Heart right ventricle (tissue), 16 donors: ENCODE measurements around the gene TDRD3. TPM values are rescaled to one million over a fixed set of nuclear protein-coding genes. Genes with fewer than 3 reads are reported as not detected.

Experiments used
- ATAC-seq, 8 donors: fragments of 200-7000 bp; cut with Tn5 transposase; one replicate each; pipeline ENCODE4 v1.9.1; 2020; ENCODE audit warnings: mild to moderate bottlenecking in 8 of 8, moderate library complexity in 8 of 8, moderate number of reproducible peaks in 1 of 8
- DNase-seq, 2 donors: peaks; one replicate each; pipeline ENCODE4 v3.0.0-alpha.2; 2020
- H3K27ac ChIP-seq, 10 donors: fragments of 200-600 bp; sonication (generic) in 2 of 10; one replicate each; pipeline versions ENCODE4 v1.5.0 to v1.8.0; 2020 to 2022; ENCODE audit warnings: mild to moderate bottlenecking in 3 of 10
- H3K27me3 ChIP-seq, 7 donors: fragments of 200-600 bp; one replicate each; pipeline ENCODE4 v1.8.0; 2021 to 2022; ENCODE audit warnings: mild to moderate bottlenecking in 2 of 7
- H3K36me3 ChIP-seq, 9 donors: fragments of 200-600 bp; sonication (generic) in 1 of 9; one replicate each; pipeline versions ENCODE4 v1.5.0 to v1.8.0; 2020 to 2022; ENCODE audit warnings: mild to moderate bottlenecking in 2 of 9
- H3K4me1 ChIP-seq, 9 donors: fragments of 200-600 bp; sonication (generic) in 1 of 9; one replicate each; pipeline versions ENCODE4 v1.5.0 to v1.8.0; 2020 to 2022; ENCODE audit warnings: mild to moderate bottlenecking in 4 of 9
- H3K4me3 ChIP-seq, 10 donors: fragments of 200-600 bp; sonication (generic) in 2 of 10; one replicate each; pipeline versions ENCODE4 v1.5.0 to v1.8.0; 2020 to 2022; ENCODE audit warnings: mild to moderate bottlenecking in 7 of 10, moderate library complexity in 2 of 10
- H3K9me3 ChIP-seq, 11 donors: fragments of 200-600 bp in 10 of 11; sonication (generic) in 2 of 11; one replicate each; pipeline versions ENCODE4 v1.5.0 to v1.8.0; 2013 to 2022; ENCODE audit warnings: mild to moderate bottlenecking in 2 of 11, control low read depth in 1 of 11, moderate library complexity in 1 of 11
- WGBS, 2 donors: extraction: QIAGEN DNeasy Blood & Tissue Kit; methylation state at CpG; one replicate each; pipeline ENCODE4 v1.1.7; 2013; ENCODE audit warnings: inconsistent platforms in 1 of 2; 5-methylcytosine and 5-hydroxymethylcytosine counted together
- intact Hi-C, 10 donors: fragments of 100-400 bp; cut with DNase I; formaldehyde crosslinking; loops; one replicate each; pipeline versions ENCODE4 v1.11.1 to v1.14.2; 2022
- polyA plus RNA-seq, 2 donors: library from polyadenylated mRNA; stranded (reverse); fragments of 200-250 nt; gene quantifications; one replicate each; pipeline ENCODE4 v1.2.3, GENCODE V29; 2013
- total RNA-seq, 10 donors: library from RNA; stranded (reverse); fragmentation: NEBNext Ultra II Directional in 3 of 10; extraction: Animal tissue kit (Norgen Biotek cat#: 25700) in 3 of 10; gene quantifications; one replicate each; pipeline versions ENCODE4 v1.2.1 to v1.2.4, GENCODE V29; 2021 to 2023
- TF ChIP-seq, protein P1 (sequence below), 9 donors: fragments of 200-600 bp; sonication (generic) in 2 of 9; IDR thresholded peaks; one replicate each; pipeline versions ENCODE4 v1.5.0 to v1.8.0; 2021 to 2022; ENCODE audit warnings: antibody characterized with exemption in 9 of 9, mild to moderate bottlenecking in 5 of 9, moderate library complexity in 1 of 9
- donor health status: Arrhythmogenic right ventricular cardiomyopathy.
- donor health status: ischemic (EF 13 %, LVEDD 7.1; RV severe dilation, severe dysfunction).
- donor health status: healthy with polysubstance abuse.
- donor health status: DM: no; HTN: yes; CAD: no.
- donor health status: DM: no; HTN: no; CAD: no.
- donor health status: ischemic (EF 25% LVEDD 6.9; RV normal size, moderate dysfunction).
- donor health status: ischemic (EF 25% LVEDD 5.7; RV mildly dilated, moderate dysfunction).
- donor health status: healthy.
- donor health status: DM: yes; HTN: yes; CAD: no.
- donor health status: Ischemic cardiomyopathy.
- donor health status: ischemic (EF 35%, LVEDD 5.7; RV mildly dilated, moderate dysfunction).
- donor health status: nonischemic (EF 11% LVEDD 7.7; RV severe dilation, severe dysfunction).
- donor health status: DM: yes; HTN: yes; CAD: no.
- donor health status: PGD.
- donor health status: ischemic (EF 29% LVEDD 5.4; RV normal size, mild dysfunction).
- donor health status: nonischemic (EF 23%, LVEDD 6.1; RV moderate dilation, normal function).

TDRD3 gene
- total and polyA plus RNA-seq, 12 donors: 9.8 to 60.7 (median 47.2) TPM

- DNase-seq (no peak), ATAC-seq (no peak)
- Histone ChIP-seq H3K4me1 (no peaks in the 10 kb centered on the region), H3K27ac (no peak overlapping the region), H3K36me3 (peaks cover 0 to 11% (median 0%) of the 10 kb centered on the region in 9 donors), H3K9me3 (no peaks in the 10 kb centered on the region), H3K4me3 (no peak overlapping the region), H3K27me3 (no peaks in the 10 kb centered on the region)
- intact Hi-C loops: no loop called here
- TF ChIP-seq, protein P1, sequence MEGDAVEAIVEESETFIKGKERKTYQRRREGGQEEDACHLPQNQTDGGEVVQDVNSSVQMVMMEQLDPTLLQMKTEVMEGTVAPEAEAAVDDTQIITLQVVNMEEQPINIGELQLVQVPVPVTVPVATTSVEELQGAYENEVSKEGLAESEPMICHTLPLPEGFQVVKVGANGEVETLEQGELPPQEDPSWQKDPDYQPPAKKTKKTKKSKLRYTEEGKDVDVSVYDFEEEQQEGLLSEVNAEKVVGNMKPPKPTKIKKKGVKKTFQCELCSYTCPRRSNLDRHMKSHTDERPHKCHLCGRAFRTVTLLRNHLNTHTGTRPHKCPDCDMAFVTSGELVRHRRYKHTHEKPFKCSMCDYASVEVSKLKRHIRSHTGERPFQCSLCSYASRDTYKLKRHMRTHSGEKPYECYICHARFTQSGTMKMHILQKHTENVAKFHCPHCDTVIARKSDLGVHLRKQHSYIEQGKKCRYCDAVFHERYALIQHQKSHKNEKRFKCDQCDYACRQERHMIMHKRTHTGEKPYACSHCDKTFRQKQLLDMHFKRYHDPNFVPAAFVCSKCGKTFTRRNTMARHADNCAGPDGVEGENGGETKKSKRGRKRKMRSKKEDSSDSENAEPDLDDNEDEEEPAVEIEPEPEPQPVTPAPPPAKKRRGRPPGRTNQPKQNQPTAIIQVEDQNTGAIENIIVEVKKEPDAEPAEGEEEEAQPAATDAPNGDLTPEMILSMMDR (IDR thresholded peaks at IDR 0.05): no peak
- WGBS, 2 donors: 91 to 94% methylated on average over 3 of the region's 3 CpGs
Observed at GRCh38 chr13:60577761-60578160, 180.7 kb downstream of the TDRD3 start.

DNA sequence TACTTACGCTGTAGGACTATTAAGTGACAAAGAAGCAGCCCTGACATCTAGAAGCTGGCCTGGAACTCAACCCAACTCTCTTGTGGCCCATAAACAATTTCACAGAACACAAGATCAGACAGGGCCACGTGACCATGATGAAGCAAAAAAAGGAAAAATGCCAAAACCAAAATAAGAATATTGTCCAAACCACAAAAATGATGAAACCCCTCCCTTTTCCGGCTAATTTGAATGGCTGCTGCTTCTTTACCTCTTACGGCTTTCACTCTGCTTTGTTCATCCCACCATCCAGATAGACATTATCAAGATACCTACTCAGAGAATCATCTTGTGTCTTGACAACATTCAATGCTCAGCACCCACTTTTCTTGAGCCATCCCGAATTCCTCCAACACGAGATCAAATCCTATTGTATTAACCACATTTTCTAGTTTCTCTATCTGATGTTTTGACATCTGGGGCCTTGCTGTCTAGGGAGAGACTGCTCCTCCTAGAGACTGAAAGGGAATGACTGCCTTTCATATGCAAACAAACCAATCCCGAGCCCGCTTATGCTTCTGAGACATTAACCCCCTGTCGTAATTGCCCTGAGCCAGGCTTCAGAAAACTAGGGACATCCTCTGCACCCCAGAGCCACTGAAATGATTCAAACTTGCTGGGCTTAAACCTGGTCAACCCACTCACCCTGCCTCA lies 186.3 kb downstream of the TDRD3 start:
- TF ChIP-seq, protein P1 (IDR thresholded peaks at IDR 0.05): peak in 1 of 9 donors; percentile 4
- 72 to 73% methylated on average over 9 of the region's 9 CpGs for WGBS, 2 donors
- ATAC-seq: peak in 3 of 8 donors; percentile 19 to 70 (median 70)
- Histone ChIP-seq H3K27me3 (no peaks in the 10 kb centered on the region), H3K36me3 (no peaks in the 10 kb centered on the region), H3K9me3 (peaks cover 0 to 12% (median 0%) of the 10 kb centered on the region in 11 donors), H3K27ac (peak overlapping the region in 1 of 10 donors; percentile 26), H3K4me3 (no peak overlapping the region), H3K4me1 (no peaks in the 10 kb centered on the region)
- DNase-seq: peak in 1 of 2 donors; percentile 14
- intact Hi-C loops: no loop called here

DNA sequence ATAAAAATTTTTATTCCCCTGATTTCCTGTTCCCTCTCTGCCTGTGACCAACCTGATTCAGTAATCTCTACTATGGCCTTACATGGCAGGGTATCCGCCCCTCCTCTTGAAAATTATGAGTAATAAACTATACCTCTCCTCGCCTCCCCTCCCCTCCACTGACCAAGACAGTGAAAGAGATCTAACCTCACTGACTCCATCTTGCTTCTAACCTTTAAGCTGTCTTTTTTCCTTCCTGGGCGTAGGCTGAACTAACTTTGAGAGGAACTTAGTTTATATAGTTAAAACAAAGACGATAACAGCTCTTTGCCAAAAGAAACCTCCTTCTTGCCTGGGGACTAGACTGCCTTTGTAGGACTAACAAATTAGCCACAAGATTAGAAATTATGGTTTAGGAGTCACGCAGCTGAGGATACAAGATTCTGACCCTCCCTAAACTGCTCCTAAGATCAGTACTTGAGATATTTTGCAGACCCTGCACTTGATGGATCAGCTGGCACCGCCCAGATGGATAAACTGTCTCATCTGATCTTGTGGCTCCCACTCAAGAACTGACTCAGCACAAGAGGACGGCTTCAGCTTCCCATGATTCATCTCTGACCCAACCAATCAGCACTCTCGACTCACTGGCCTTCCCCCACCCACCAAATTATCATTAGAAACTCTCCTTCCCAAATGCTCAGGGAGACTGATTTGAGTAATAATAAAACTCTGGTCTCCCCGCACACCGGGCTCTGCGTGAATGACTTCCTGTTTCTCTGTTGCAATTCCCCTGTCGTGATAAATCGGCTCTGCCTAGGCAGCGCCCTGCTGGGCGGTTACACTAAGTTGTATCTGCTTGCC lies 187.1 kb downstream of the TDRD3 start:
- intact Hi-C loops: no loop called here
- 68 to 78% methylated on average over 15 of the region's 15 CpGs for WGBS, 2 donors
- Histone ChIP-seq H3K36me3 (no peaks in the 10 kb centered on the region), H3K27me3 (no peaks in the 10 kb centered on the region), H3K4me1 (no peaks in the 10 kb centered on the region), H3K4me3 (no peak overlapping the region), H3K9me3 (peaks cover 0 to 12% (median 0%) of the 10 kb centered on the region in 11 donors), H3K27ac (peak overlapping the region in 1 of 10 donors; percentile 26)
- ATAC-seq: peak in 2 of 8 donors; percentile 70 to 73
- TF ChIP-seq, protein P1 (IDR thresholded peaks at IDR 0.05): no peak
- DNase-seq: no peak

DNA sequence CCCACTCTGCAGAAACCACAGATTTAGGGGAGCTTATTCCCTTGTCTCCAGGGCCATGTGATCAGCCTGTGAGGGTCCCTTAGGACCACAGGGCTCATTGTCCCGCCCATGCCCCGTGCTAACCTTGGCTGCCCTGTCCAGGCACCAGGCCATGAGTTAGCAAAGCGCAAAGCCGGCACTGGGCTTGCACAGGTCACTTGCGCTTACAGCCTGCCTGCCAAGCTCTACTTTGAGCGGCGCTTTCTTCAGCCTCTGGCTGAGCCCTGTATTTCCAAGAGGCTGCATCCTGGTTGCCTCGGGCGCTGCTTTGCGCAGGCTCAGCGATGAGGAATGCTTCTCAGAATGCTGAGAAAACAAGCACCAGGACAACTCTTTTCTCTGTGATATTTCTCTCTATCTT lies 188.0 kb downstream of the TDRD3 start:
- H3K27me3 ChIP-seq: no peaks in the 10 kb centered on the region
- H3K36me3 ChIP-seq: no peaks in the 10 kb centered on the region
- no peak overlapping the region for H3K4me3 ChIP-seq
- intact Hi-C loops: no loop called here
- H3K9me3 ChIP-seq: peaks cover 0 to 12% (median 0%) of the 10 kb centered on the region in 11 donors
- H3K4me1 ChIP-seq: no peaks in the 10 kb centered on the region
- TF ChIP-seq, protein P1 (IDR thresholded peaks at IDR 0.05): no peak
- WGBS, 2 donors: 59 to 82% methylated on average over 11 of the region's 11 CpGs
- no peak overlapping the region for H3K27ac ChIP-seq
- DNase-seq (peak in 1 of 2 donors; percentile 11), ATAC-seq (peak in 3 of 8 donors; percentile 42 to 58 (median 48))
